Natural killer cell treated with Interleukin-12 subunit alpha and Interleukin-12 subunit beta and Interleukin-15 and Interleukin-18, amount 100 ng/mL, for 72 hours (primary cell): Measurements from ENCODE around the gene TWSG1. TPM values are rescaled to one million over a fixed set of nuclear protein-coding genes. Genes with fewer than 3 reads are reported as not detected.
"Not testable (repeated sequence)": the region's sequence is repeated elsewhere in the genome, so short reads cannot be mapped to it uniquely, and the experiment has no call there.

Experiments
- ATAC-seq, 2 donors: fragments of 150-1000 bp; cut with Tn5 transposase in 1 of 2; sonication (Bioruptor Pico), chemical (Tn5 transposase) in 1 of 2; 2 replicates each; pipeline ENCODE4 v1.10.0; 2021
- DNase-seq: peaks from one replicate; pipeline ENCODE4 v3.0.0; 2022; ENCODE audit warnings: low spot score
- H3K27ac Mint-ChIP-seq, 2 donors: 1 replicate in 1 of 2; 2 replicates in 1 of 2; pipeline ENCODE4 v1.8.0; 2022; ENCODE audit warnings: mixed read lengths in 2 of 2, mild to moderate bottlenecking in 1 of 2, moderate library complexity in 1 of 2
- H3K27me3 Mint-ChIP-seq, 2 donors: 1 replicate in 1 of 2; 2 replicates in 1 of 2; pipeline ENCODE4 v1.8.0; 2022; ENCODE audit warnings: mixed read lengths in 2 of 2
- H3K36me3 Mint-ChIP-seq: one replicate; pipeline ENCODE4 v1.8.0; 2022; ENCODE audit warnings: mixed read lengths
- H3K4me1 Mint-ChIP-seq, 2 donors: 1 replicate in 1 of 2; 2 replicates in 1 of 2; pipeline ENCODE4 v1.8.0; 2022; ENCODE audit warnings: low read depth in 2 of 2, mixed read lengths in 2 of 2, mild to moderate bottlenecking in 1 of 2
- H3K4me3 Mint-ChIP-seq: one replicate; pipeline ENCODE4 v1.8.0; 2022; ENCODE audit warnings: mixed read lengths
- H3K9me3 Mint-ChIP-seq: 2 replicates; pipeline ENCODE4 v1.8.0; 2022; ENCODE audit warnings: mixed read lengths
- total RNA-seq, 2 donors: library from RNA; stranded (reverse); gene quantifications; one replicate each; pipeline ENCODE4 v1.2.3, GENCODE V29; 2022

TWSG1 gene
- total RNA-seq, 2 donors from 2014 or later, result 37.4 to 65.5 TPM

- Mint-ChIP-seq H3K36me3 (no peaks in the 10 kb centered on the region), H3K27me3 (peaks cover 3 to 5% of the 10 kb centered on the region in 2 donors), H3K27ac (no peak overlapping the region), H3K9me3 (no peaks in the 10 kb centered on the region), H3K4me1 (peaks cover 8% of the 10 kb centered on the region in 2 donors), H3K4me3 (no peak overlapping the region)
- DNase-seq (no peak), ATAC-seq (no peak)
These were observed 94.5 kb downstream of the TWSG1 start for GRCh38 chr18:9428862-9429661.

GRCh38 chr18:9429662-9429993 lies 95.1 kb downstream of the TWSG1 start:
- no peak for ATAC-seq
- Mint-ChIP-seq H3K27me3 (peaks cover 3 to 5% of the 10 kb centered on the region in 2 donors), H3K36me3 (no peaks in the 10 kb centered on the region), H3K27ac (no peak overlapping the region), H3K4me1 (peaks cover 12% of the 10 kb centered on the region in 2 donors), H3K9me3 (no peaks in the 10 kb centered on the region), H3K4me3 (no peak overlapping the region)
- no peak for DNase-seq

GRCh38 chr18:9430315-9430714 lies 95.7 kb downstream of the TWSG1 start:
- DNase-seq, H3K27ac Mint-ChIP-seq, H3K9me3 Mint-ChIP-seq, H3K27me3 Mint-ChIP-seq, ATAC-seq, H3K4me3 Mint-ChIP-seq, H3K36me3 Mint-ChIP-seq: not testable (repeated sequence)
- H3K4me1 Mint-ChIP-seq, result peaks cover 12% of the 10 kb centered on the region in 2 donors

- peaks cover 3 to 5% of the 10 kb centered on the region in 2 donors for H3K27me3 Mint-ChIP-seq
These were observed 96.7 kb downstream of the TWSG1 start for GRCh38 chr18:9431296-9431695.

GRCh38 chr18:9433122-9433521 lies 98.5 kb downstream of the TWSG1 start:
- not testable (repeated sequence) for DNase-seq, H3K36me3 Mint-ChIP-seq, H3K4me3 Mint-ChIP-seq, ATAC-seq, H3K9me3 Mint-ChIP-seq, H3K27me3 Mint-ChIP-seq
- Mint-ChIP-seq H3K27ac (peak overlapping the region in 1 of 2 donors; percentile 84), H3K4me1 (peaks cover 12% of the 10 kb centered on the region in 2 donors)

More at GRCh38 chr18:9431296-9431695, 96.7 kb downstream of the TWSG1 start:
- ATAC-seq (no peak), DNase-seq (no peak)
- Mint-ChIP-seq H3K9me3 (no peaks in the 10 kb centered on the region), H3K4me3 (no peak overlapping the region), H3K36me3 (no peaks in the 10 kb centered on the region), H3K4me1 (peaks cover 12% of the 10 kb centered on the region in 2 donors), H3K27ac (no peak overlapping the region)

- peaks cover 12% of the 10 kb centered on the region in 2 donors for H3K4me1 Mint-ChIP-seq
- no peaks in the 10 kb centered on the region for H3K36me3 Mint-ChIP-seq
- H3K4me3 Mint-ChIP-seq, result no peak overlapping the region
- H3K27me3 Mint-ChIP-seq, result peaks cover 3 to 5% of the 10 kb centered on the region in 2 donors
- DNase-seq (no peak), ATAC-seq (no peak)
- peak overlapping the region in 1 of 2 donors; percentile 84 for H3K27ac Mint-ChIP-seq
- no peaks in the 10 kb centered on the region for H3K9me3 Mint-ChIP-seq
These were observed 99.1 kb downstream of the TWSG1 start for GRCh38 chr18:9433671-9434121.

GRCh38 chr18:9434122-9434701 lies 99.6 kb downstream of the TWSG1 start:
- Mint-ChIP-seq H3K9me3 (no peaks in the 10 kb centered on the region), H3K4me3 (peak overlapping the region; percentile 37), H3K4me1 (peaks cover 12% of the 10 kb centered on the region in 2 donors), H3K27ac (peak overlapping the region in 1 of 2 donors; percentile 84), H3K36me3 (no peaks in the 10 kb centered on the region), H3K27me3 (peaks cover 3 to 5% of the 10 kb centered on the region in 2 donors)
- ATAC-seq (peak; percentile 78 to 89), DNase-seq (no peak)

- Mint-ChIP-seq H3K27ac (no peak overlapping the region), H3K4me3 (no peak overlapping the region), H3K27me3 (peaks cover 3 to 5% of the 10 kb centered on the region in 2 donors), H3K4me1 (peaks cover 12% of the 10 kb centered on the region in 2 donors), H3K36me3 (no peaks in the 10 kb centered on the region), H3K9me3 (no peaks in the 10 kb centered on the region)
- no peak for ATAC-seq
- no peak for DNase-seq
These were observed 100.5 kb downstream of the TWSG1 start for GRCh38 chr18:9435041-9435440.

- ATAC-seq, result no peak
- H3K4me3 Mint-ChIP-seq, result no peak overlapping the region
- H3K4me1 Mint-ChIP-seq, result peaks cover 12% of the 10 kb centered on the region in 2 donors
- H3K9me3 Mint-ChIP-seq, result no peaks in the 10 kb centered on the region
- H3K36me3 Mint-ChIP-seq, result no peaks in the 10 kb centered on the region
- peaks cover 3 to 6% of the 10 kb centered on the region in 2 donors for H3K27me3 Mint-ChIP-seq
- no peak overlapping the region for H3K27ac Mint-ChIP-seq
- DNase-seq, result no peak
These were observed 101.8 kb downstream of the TWSG1 start for GRCh38 chr18:9436206-9436929.

- H3K27me3 Mint-ChIP-seq, result peaks cover 3 to 13% of the 10 kb centered on the region in 2 donors
- no peak overlapping the region for H3K27ac Mint-ChIP-seq
- no peak overlapping the region for H3K4me3 Mint-ChIP-seq
- no peaks in the 10 kb centered on the region for H3K36me3 Mint-ChIP-seq
- H3K9me3 Mint-ChIP-seq, result no peaks in the 10 kb centered on the region
- H3K4me1 Mint-ChIP-seq, result peaks cover 12% of the 10 kb centered on the region in 2 donors
- DNase-seq, result no peak
- ATAC-seq, result no peak
These were observed 102.5 kb downstream of the TWSG1 start for GRCh38 chr18:9437021-9437437.

GRCh38 chr18:9437672-9438071 lies 103.1 kb downstream of the TWSG1 start:
- H3K27me3 Mint-ChIP-seq, result peaks cover 3 to 13% of the 10 kb centered on the region in 2 donors
- peaks cover 12% of the 10 kb centered on the region in 2 donors for H3K4me1 Mint-ChIP-seq
- H3K36me3 Mint-ChIP-seq, result no peaks in the 10 kb centered on the region
- H3K27ac Mint-ChIP-seq, result no peak overlapping the region
- no peaks in the 10 kb centered on the region for H3K9me3 Mint-ChIP-seq
- H3K4me3 Mint-ChIP-seq, result no peak overlapping the region
- DNase-seq (no peak), ATAC-seq (no peak)

- peaks cover 7 to 18% of the 10 kb centered on the region in 2 donors for H3K27me3 Mint-ChIP-seq
- ATAC-seq (no peak), DNase-seq (no peak)
- H3K27ac Mint-ChIP-seq, result no peak overlapping the region
- H3K4me3 Mint-ChIP-seq, result no peak overlapping the region
- H3K36me3 Mint-ChIP-seq, result no peaks in the 10 kb centered on the region
- H3K9me3 Mint-ChIP-seq, result no peaks in the 10 kb centered on the region
- H3K4me1 Mint-ChIP-seq, result no peaks in the 10 kb centered on the region
These were observed 106.5 kb downstream of the TWSG1 start for GRCh38 chr18:9441061-9441460.

GRCh38 chr18:9444549-9444948 lies 110.0 kb downstream of the TWSG1 start:
- Mint-ChIP-seq H3K36me3 (no peaks in the 10 kb centered on the region), H3K27me3 (peaks cover 13 to 32% of the 10 kb centered on the region in 2 donors), H3K4me3 (no peak overlapping the region), H3K4me1 (no peaks in the 10 kb centered on the region), H3K27ac (no peak overlapping the region), H3K9me3 (no peaks in the 10 kb centered on the region)
- ATAC-seq, result no peak
- no peak for DNase-seq

GRCh38 chr18:9446839-9447238 lies 112.3 kb downstream of the TWSG1 start:
- DNase-seq (no peak), ATAC-seq (no peak)
- H3K36me3 Mint-ChIP-seq, result no peaks in the 10 kb centered on the region
- no peaks in the 10 kb centered on the region for H3K9me3 Mint-ChIP-seq
- H3K27ac Mint-ChIP-seq, result no peak overlapping the region
- H3K4me3 Mint-ChIP-seq, result no peak overlapping the region
- no peaks in the 10 kb centered on the region for H3K4me1 Mint-ChIP-seq
- peaks cover 21 to 34% of the 10 kb centered on the region in 2 donors for H3K27me3 Mint-ChIP-seq
